H9 (cell line): ENCODE results near the gene PASD1. TPM values are rescaled to one million over a fixed set of nuclear protein-coding genes. Genes with fewer than 3 reads are reported as not detected.

Experiments used
- DNase-seq: peaks from one replicate; pipeline ENCODE4 v3.0.0-alpha.2; 2017
- H2AFZ ChIP-seq: one replicate; pipeline ENCODE4 v1.6.1; 2013; ENCODE audit warnings: mild to moderate bottlenecking, low read length, control low read depth, moderate library complexity
- H2AK5ac ChIP-seq: 2 replicates; pipeline ENCODE4 v1.6.1; 2013; ENCODE audit warnings: low read length, control low read depth, mixed read lengths; ENCODE audit not compliant: insufficient read length
- H2BK120ac ChIP-seq: one replicate; pipeline ENCODE4 v1.6.1; 2013; ENCODE audit warnings: low read depth, mild to moderate bottlenecking, low read length, control low read depth, inconsistent platforms; ENCODE audit not compliant: poor library complexity, severe bottlenecking
- H2BK12ac ChIP-seq: 2 replicates; pipeline ENCODE4 v1.6.1; 2013; ENCODE audit warnings: low read length, control low read depth, mixed read lengths, low read depth; ENCODE audit not compliant: insufficient read length
- H2BK15ac ChIP-seq: 2 replicates; pipeline ENCODE4 v1.6.1; 2013; ENCODE audit warnings: low read depth, low read length, control low read depth
- H2BK20ac ChIP-seq: one replicate; pipeline ENCODE4 v1.6.1; 2013; ENCODE audit warnings: low read depth, mild to moderate bottlenecking, low read length, control low read depth, inconsistent platforms; ENCODE audit not compliant: poor library complexity, severe bottlenecking
- H2BK5ac ChIP-seq: 2 replicates; pipeline ENCODE4 v1.6.1; 2013; ENCODE audit warnings: low read length, control low read depth, mixed read lengths; ENCODE audit not compliant: insufficient read length
- H3K14ac ChIP-seq: 2 replicates; pipeline ENCODE4 v1.6.1; 2013; ENCODE audit warnings: low read length, control low read depth; ENCODE audit not compliant: insufficient read depth
- H3K18ac ChIP-seq: 2 replicates; pipeline ENCODE4 v1.6.1; 2013; ENCODE audit warnings: low read depth, mild to moderate bottlenecking, mixed read lengths, low read length, control low read depth; ENCODE audit not compliant: insufficient read length
- H3K23ac ChIP-seq: 2 replicates; pipeline ENCODE4 v1.6.1; 2013; ENCODE audit warnings: low read length, control low read depth, mixed read lengths, low read depth; ENCODE audit not compliant: insufficient read length
- H3K23me2 ChIP-seq: 2 replicates; pipeline ENCODE4 v1.6.1; 2013; ENCODE audit warnings: low read depth, mild to moderate bottlenecking, mixed read lengths, low read length, control low read depth; ENCODE audit not compliant: insufficient read length, poor library complexity, severe bottlenecking
- H3K27ac ChIP-seq: 2 replicates; pipeline ENCODE4 v1.5.1; 2013; ENCODE audit warnings: low read length, control low read depth, mixed read lengths, low read depth; ENCODE audit not compliant: insufficient read length
- H3K27me3 ChIP-seq: 2 replicates; pipeline ENCODE4 v1.6.1; 2013; ENCODE audit warnings: low read length, control low read depth, inconsistent platforms; ENCODE audit not compliant: insufficient read depth
- H3K4ac ChIP-seq: 2 replicates; pipeline ENCODE4 v1.6.1; 2013; ENCODE audit warnings: low read depth, mild to moderate bottlenecking, control low read depth, inconsistent platforms, low read length, moderate library complexity
- H3K4me1 ChIP-seq: 2 replicates; pipeline ENCODE4 v1.6.1; 2013; ENCODE audit warnings: low read length, control low read depth, inconsistent platforms; ENCODE audit not compliant: insufficient read depth
- H3K4me2 ChIP-seq: 2 replicates; pipeline ENCODE4 v1.6.1; 2013; ENCODE audit warnings: low read length, control low read depth, mixed read lengths; ENCODE audit not compliant: insufficient read length, insufficient read depth
- H3K56ac ChIP-seq: 2 replicates; pipeline ENCODE4 v1.6.1; 2013; ENCODE audit warnings: low read depth, mild to moderate bottlenecking, mixed read lengths, low read length, control low read depth; ENCODE audit not compliant: insufficient read length
- H3K79me1 ChIP-seq: 2 replicates; pipeline ENCODE4 v1.6.1; 2013; ENCODE audit warnings: low read depth, mild to moderate bottlenecking, moderate library complexity, low read length, control low read depth, inconsistent platforms; ENCODE audit not compliant: insufficient read depth, poor library complexity, severe bottlenecking
- H3K79me2 ChIP-seq: 2 replicates; pipeline ENCODE4 v1.6.1; 2013; ENCODE audit warnings: low read length, control low read depth, inconsistent platforms; ENCODE audit not compliant: insufficient read depth
- H3K9ac ChIP-seq: 2 replicates; pipeline ENCODE4 v1.6.1; 2013; ENCODE audit warnings: low read length, control low read depth, mixed read lengths; ENCODE audit not compliant: insufficient read length; ENCODE audit errors: extremely low read depth
- H3K9me3 ChIP-seq: one replicate; pipeline ENCODE4 v1.6.1; 2013; ENCODE audit warnings: low read depth, low read length, inconsistent platforms; ENCODE audit not compliant: control insufficient read depth
- H3T11ph ChIP-seq: one replicate; pipeline ENCODE4 v1.6.1; 2013; ENCODE audit warnings: mild to moderate bottlenecking, low read length, control low read depth, inconsistent platforms
- H4K20me1 ChIP-seq: one replicate; pipeline ENCODE4 v1.6.1; 2013; ENCODE audit not compliant: control insufficient read depth, insufficient read length, insufficient read depth
- H4K5ac ChIP-seq: 2 replicates; pipeline ENCODE4 v1.6.1; 2013; ENCODE audit warnings: low read depth, mild to moderate bottlenecking, mixed read lengths, low read length, control low read depth; ENCODE audit not compliant: insufficient read length
- H4K8ac ChIP-seq: replicated peaks from 2 replicates; pipeline ENCODE4 v1.6.1; 2013; ENCODE audit warnings: low read length, control low read depth, mixed read lengths, low read depth; ENCODE audit not compliant: insufficient read length
- H4K91ac ChIP-seq: 2 replicates; pipeline ENCODE4 v1.6.1; 2013; ENCODE audit warnings: low read depth, mild to moderate bottlenecking, moderate library complexity, mixed read lengths, low read length, control low read depth; ENCODE audit not compliant: insufficient read length
- H3K27ac Mint-ChIP-seq, 3 experiments: 2 replicates in 2 of 3; 3 replicates in 1 of 3; pipeline ENCODE4 v1.8.0; 2020 to 2021; ENCODE audit warnings: mixed read lengths in 3 of 3, mild to moderate bottlenecking in 1 of 3, moderate library complexity in 1 of 3
- H3K27me3 Mint-ChIP-seq: 2 replicates; pipeline ENCODE4 v1.8.0; 2021; ENCODE audit warnings: low read depth, mild to moderate bottlenecking, moderate library complexity, mixed read lengths
- H3K36me3 Mint-ChIP-seq, 3 experiments: 2 replicates in 2 of 3; 3 replicates in 1 of 3; pipeline ENCODE4 v1.8.0; 2020 to 2021; ENCODE audit warnings: low read depth in 3 of 3, mixed read lengths in 3 of 3; ENCODE audit not compliant: insufficient read depth in 1 of 3
- H3K4me1 Mint-ChIP-seq, 2 experiments: 2 replicates each; pipeline ENCODE4 v1.8.0; 2020; ENCODE audit warnings: mixed read lengths in 2 of 2
- H3K4me3 Mint-ChIP-seq, 2 experiments: 2 replicates in 1 of 2; 3 replicates in 1 of 2; pipeline ENCODE4 v1.8.0; 2020 to 2021; ENCODE audit warnings: mild to moderate bottlenecking in 2 of 2, mixed read lengths in 2 of 2, moderate library complexity in 1 of 2
- H3K9me3 Mint-ChIP-seq, 2 experiments: 2 replicates in 1 of 2; 3 replicates in 1 of 2; pipeline ENCODE4 v1.8.0; 2020; ENCODE audit warnings: mild to moderate bottlenecking in 2 of 2, mixed read lengths in 2 of 2, moderate library complexity in 1 of 2
- WGBS: extraction: QIAGEN DNeasy Blood & Tissue Kit; methylation state at CpG from one replicate; pipeline ENCODE4 v1.1.7; 2013; ENCODE audit warnings: missing lambda C conversion rate, low lambda C conversion rate, mixed read lengths; ENCODE audit not compliant: insufficient read length; ENCODE audit errors: extremely low coverage; 5-methylcytosine and 5-hydroxymethylcytosine counted together
- total RNA-seq: library from RNA; stranded (reverse); gene quantifications from 2 replicates; pipeline ENCODE4 v1.2.1, GENCODE V29; 2021
- TF ChIP-seq, protein P1 (sequence below): fragments of 200-600 bp; sonication (generic); conservative IDR thresholded peaks from 3 replicates; pipeline ENCODE4 v1.8.0; 2021; ENCODE audit warnings: antibody characterized with exemption, mild to moderate bottlenecking

PASD1 gene
- total RNA-seq, 1 experiment from 2014 or later = not detected

DNA sequence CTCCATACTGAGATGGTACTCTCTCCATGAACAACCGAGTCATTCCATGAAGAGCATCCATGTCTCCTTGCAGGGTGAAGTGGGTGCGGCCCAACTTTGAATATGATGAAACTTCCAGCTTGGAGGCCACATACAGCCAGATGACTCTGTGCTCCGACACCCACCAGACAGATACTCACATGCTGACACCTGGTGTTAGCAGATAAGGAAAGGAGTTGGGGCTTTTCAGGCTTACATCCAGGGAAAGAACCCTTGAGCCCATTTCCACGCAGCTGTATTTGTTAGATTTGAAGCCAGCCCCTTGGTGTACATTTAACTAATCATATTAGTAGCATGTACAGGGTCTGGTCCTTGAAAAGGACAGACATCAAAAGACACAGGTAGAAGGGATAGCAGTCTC lies 69.7 kb downstream of the PASD1 start:
- no peak overlapping the region for H3K14ac ChIP-seq
- no peaks in the 10 kb centered on the region for H3K27me3 ChIP-seq
- H4K8ac ChIP-seq = no peak overlapping the region
- Mint-ChIP-seq H3K27ac (no peak overlapping the region), H3K36me3 (no peaks in the 10 kb centered on the region), H3K4me1 (peaks cover 0 to 2% of the 10 kb centered on the region in 2 experiments; a peak in 1 of 4 replicates), H3K27me3 (no peaks in the 10 kb centered on the region), H3K4me3 (no peak overlapping the region), H3K9me3 (peaks cover 39 to 52% of the 10 kb centered on the region in 2 experiments)
- H3K4me2 ChIP-seq = no peak overlapping the region
- H3K79me2 ChIP-seq = no peaks in the 10 kb centered on the region
- no peak overlapping the region for H3K4ac ChIP-seq
- no peaks in the 10 kb centered on the region for H3K23me2 ChIP-seq
- H2AFZ ChIP-seq = no peak overlapping the region
- no peak for DNase-seq
- H2BK12ac ChIP-seq = no peak overlapping the region
- H3K56ac ChIP-seq = no peak overlapping the region
- no peak overlapping the region for H3K18ac ChIP-seq
- no peak overlapping the region for H3K23ac ChIP-seq
- no peaks in the 10 kb centered on the region for H3K79me1 ChIP-seq
- WGBS = no CpG with 5 or more reads among the region's 4 CpGs
- no peak overlapping the region for H2AK5ac ChIP-seq
- no peaks in the 10 kb centered on the region for H3K4me1 ChIP-seq
- H3K9me3 ChIP-seq = peaks cover 33% of the 10 kb centered on the region
- H2BK120ac ChIP-seq = no peak overlapping the region
- H4K5ac ChIP-seq = no peak overlapping the region
- no peak overlapping the region for H3K27ac ChIP-seq
- H2BK15ac ChIP-seq = no peak overlapping the region
- no peak overlapping the region for H2BK5ac ChIP-seq
- H4K20me1 ChIP-seq = no peaks in the 10 kb centered on the region
- TF ChIP-seq, protein P1, sequence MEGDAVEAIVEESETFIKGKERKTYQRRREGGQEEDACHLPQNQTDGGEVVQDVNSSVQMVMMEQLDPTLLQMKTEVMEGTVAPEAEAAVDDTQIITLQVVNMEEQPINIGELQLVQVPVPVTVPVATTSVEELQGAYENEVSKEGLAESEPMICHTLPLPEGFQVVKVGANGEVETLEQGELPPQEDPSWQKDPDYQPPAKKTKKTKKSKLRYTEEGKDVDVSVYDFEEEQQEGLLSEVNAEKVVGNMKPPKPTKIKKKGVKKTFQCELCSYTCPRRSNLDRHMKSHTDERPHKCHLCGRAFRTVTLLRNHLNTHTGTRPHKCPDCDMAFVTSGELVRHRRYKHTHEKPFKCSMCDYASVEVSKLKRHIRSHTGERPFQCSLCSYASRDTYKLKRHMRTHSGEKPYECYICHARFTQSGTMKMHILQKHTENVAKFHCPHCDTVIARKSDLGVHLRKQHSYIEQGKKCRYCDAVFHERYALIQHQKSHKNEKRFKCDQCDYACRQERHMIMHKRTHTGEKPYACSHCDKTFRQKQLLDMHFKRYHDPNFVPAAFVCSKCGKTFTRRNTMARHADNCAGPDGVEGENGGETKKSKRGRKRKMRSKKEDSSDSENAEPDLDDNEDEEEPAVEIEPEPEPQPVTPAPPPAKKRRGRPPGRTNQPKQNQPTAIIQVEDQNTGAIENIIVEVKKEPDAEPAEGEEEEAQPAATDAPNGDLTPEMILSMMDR = no peak
- H4K91ac ChIP-seq = no peak overlapping the region
- no peak overlapping the region for H3T11ph ChIP-seq
- no peak overlapping the region for H2BK20ac ChIP-seq
- no peak overlapping the region for H3K9ac ChIP-seq
